H1 (cell line): Measurements from ENCODE around the gene ALDH1A3. TPM values are rescaled to one million over a fixed set of nuclear protein-coding genes. Genes with fewer than 3 reads are reported as not detected.

Experiments used
- CTCF ChIA-PET: fragments of 300-600 bp; sonication (Branson Sonifier 250); formaldehyde crosslinking; loops from one replicate; lab custom pipeline; 2021; ENCODE audit not compliant: partially characterized antibody; lab: Charles Lee
- POLR2A ChIA-PET: fragments of 300-600 bp; sonication (Branson Sonifier 250); formaldehyde crosslinking; loops from one replicate; lab custom pipeline; 2021; ENCODE audit warnings: inconsistent platforms; ENCODE audit not compliant: partially characterized antibody; lab: Charles Lee
- DNase-seq, 2 experiments: peaks; one replicate each; pipeline versions ENCODE4 v3.0.0 to v3.0.0-alpha.2; 2010 to 2022; ENCODE audit warnings: low spot score in 2 of 2, low read depth in 1 of 2, mixed read lengths in 1 of 2
- FAIRE-seq: peaks from 2 replicates; lab custom pipeline; 2011; peaks lifted over from hg19 to GRCh38; lab: Jason Lieb, UNC
- H2AFZ ChIP-seq: 2 replicates; pipeline ENCODE4 v1.8.1; 2012; ENCODE audit warnings: low read length, inconsistent platforms
- H2AK5ac ChIP-seq: 2 replicates; pipeline ENCODE4 v1.6.1; 2013; ENCODE audit warnings: low read depth, low read length
- H2BK120ac ChIP-seq: replicated peaks from 2 replicates; pipeline ENCODE3; 2013; ENCODE audit warnings: low read depth, low read length, inconsistent platforms
- H2BK12ac ChIP-seq: 2 replicates; pipeline ENCODE4 v1.6.1; 2013; ENCODE audit warnings: low read depth, low read length
- H2BK15ac ChIP-seq: 2 replicates; pipeline ENCODE4 v1.6.1; 2013; ENCODE audit warnings: low read length
- H2BK20ac ChIP-seq: 2 replicates; pipeline ENCODE4 v1.6.1; 2013; ENCODE audit warnings: low read length
- H2BK5ac ChIP-seq: 2 replicates; pipeline ENCODE4 v1.6.1; 2013; ENCODE audit warnings: low read depth, low read length
- H3K14ac ChIP-seq: 2 replicates; pipeline ENCODE4 v1.6.1; 2013; ENCODE audit warnings: inconsistent platforms; ENCODE audit not compliant: insufficient read length
- H3K18ac ChIP-seq: 2 replicates; pipeline ENCODE4 v1.6.1; 2013; ENCODE audit warnings: low read length; ENCODE audit errors: extremely low read depth
- H3K23ac ChIP-seq: 2 replicates; pipeline ENCODE4 v1.6.1; 2013; ENCODE audit warnings: inconsistent platforms; ENCODE audit not compliant: insufficient read length
- H3K23me2 ChIP-seq: 2 replicates; pipeline ENCODE4 v1.6.1; 2013; ENCODE audit warnings: low read depth, low read length
- H3K27ac ChIP-seq: 2 replicates; pipeline ENCODE4 v1.6.1; 2011; ENCODE audit warnings: low read depth, low read length, inconsistent platforms
- H3K27me3 ChIP-seq, 4 experiments: replicated peaks in 1 of 4; 1 replicate in 1 of 4; 2 replicates in 3 of 4; pipeline versions ENCODE4 v1.6.1 to v1.8.1; 2011 to 2013; ENCODE audit warnings: low read length in 3 of 4, mild to moderate bottlenecking in 3 of 4, inconsistent platforms in 2 of 4, mixed read lengths in 2 of 4, moderate library complexity in 1 of 4; ENCODE audit not compliant: control insufficient read depth in 3 of 4, insufficient read depth in 3 of 4; ENCODE audit errors: extremely low read depth in 1 of 4
- H3K36me3 ChIP-seq, 4 experiments: 2 replicates each; pipeline versions ENCODE4 v1.6.1 to v1.8.1; 2011 to 2013; ENCODE audit warnings: mild to moderate bottlenecking in 4 of 4, low read length in 3 of 4, moderate library complexity in 2 of 4, control low read depth in 1 of 4, inconsistent platforms in 1 of 4; ENCODE audit not compliant: insufficient read depth in 4 of 4, control insufficient read depth in 2 of 4
- H3K4ac ChIP-seq: replicated peaks from 2 replicates; pipeline ENCODE3; 2013; ENCODE audit warnings: low read length, low read depth, mixed read lengths, inconsistent platforms; ENCODE audit not compliant: insufficient read length
- H3K4me1 ChIP-seq, 4 experiments: replicated peaks in 1 of 4; 1 replicate in 1 of 4; 2 replicates in 3 of 4; pipeline versions ENCODE4 v1.6.1 to v1.8.1; 2011 to 2013; ENCODE audit warnings: low read length in 3 of 4, inconsistent platforms in 2 of 4, mixed read lengths in 1 of 4; ENCODE audit not compliant: insufficient read depth in 4 of 4, control insufficient read depth in 3 of 4
- H3K4me2 ChIP-seq, 2 experiments: 2 replicates each; pipeline versions ENCODE4 v1.6.1 to v1.8.1; 2011 to 2013; ENCODE audit warnings: low read depth in 2 of 2, low read length in 2 of 2, control low read depth in 1 of 2, inconsistent platforms in 1 of 2, mild to moderate bottlenecking in 1 of 2; ENCODE audit not compliant: insufficient read depth in 1 of 2
- H3K4me3 ChIP-seq, 4 experiments: fragments of 200-600, 300-600 bp in 1 of 4; sonication (generic), shearing (Covaris generic), sonication (Bioruptor Twin) in 1 of 4; 2 replicates each; pipeline versions ENCODE4 v1.5.1 to v1.8.1; 2011 to 2016; ENCODE audit warnings: low read length in 4 of 4, low read depth in 3 of 4, control low read depth in 2 of 4, inconsistent platforms in 2 of 4, mild to moderate bottlenecking in 2 of 4, mixed read lengths in 1 of 4, moderate library complexity in 1 of 4; ENCODE audit not compliant: insufficient read depth in 2 of 4; ENCODE audit errors: extremely low read depth in 1 of 4
- H3K56ac ChIP-seq: replicated peaks from 2 replicates; pipeline ENCODE3; 2013; ENCODE audit warnings: low read depth, mild to moderate bottlenecking, mixed read lengths, low read length, inconsistent platforms; ENCODE audit not compliant: insufficient read length
- H3K79me1 ChIP-seq: 2 replicates; pipeline ENCODE4 v1.6.1; 2013; ENCODE audit warnings: low read depth, low read length, control low read depth
- H3K79me2 ChIP-seq, 2 experiments: 2 replicates each; pipeline versions ENCODE4 v1.6.1 to v1.8.1; 2012 to 2013; ENCODE audit warnings: low read length in 2 of 2, mild to moderate bottlenecking in 2 of 2, inconsistent platforms in 1 of 2; ENCODE audit not compliant: insufficient read depth in 2 of 2, control insufficient read depth in 1 of 2
- H3K9ac ChIP-seq, 4 experiments: replicated peaks in 1 of 4; 1 replicate in 1 of 4; 2 replicates in 3 of 4; pipeline versions ENCODE4 v1.6.1 to v1.8.1; 2011 to 2013; ENCODE audit warnings: low read depth in 3 of 4, low read length in 3 of 4, control low read depth in 2 of 4, mild to moderate bottlenecking in 2 of 4, moderate library complexity in 2 of 4, inconsistent platforms in 1 of 4; ENCODE audit errors: extremely low read depth in 1 of 4
- H3K9me3 ChIP-seq, 2 experiments: 2 replicates each; pipeline versions ENCODE4 v1.6.1 to v1.8.1; 2012 to 2013; ENCODE audit warnings: mild to moderate bottlenecking in 2 of 2, moderate library complexity in 2 of 2, control low read depth in 1 of 2, inconsistent platforms in 1 of 2, low read depth in 1 of 2, low read length in 1 of 2, mixed read lengths in 1 of 2; ENCODE audit not compliant: insufficient read depth in 2 of 2
- H4K20me1 ChIP-seq, 2 experiments: replicated peaks in 1 of 2; 2 replicates each; pipeline versions ENCODE3 to v1.8.1; 2011 to 2013; ENCODE audit warnings: inconsistent platforms in 2 of 2, low read length in 2 of 2, mild to moderate bottlenecking in 1 of 2; ENCODE audit not compliant: insufficient read depth in 2 of 2, control insufficient read depth in 1 of 2
- H4K5ac ChIP-seq: 2 replicates; pipeline ENCODE4 v1.6.1; 2013; ENCODE audit warnings: low read length, low read depth, mixed read lengths, inconsistent platforms; ENCODE audit not compliant: insufficient read length
- H4K8ac ChIP-seq: 2 replicates; pipeline ENCODE4 v1.8.0; 2013; ENCODE audit warnings: mild to moderate bottlenecking, moderate library complexity, low read length, inconsistent platforms; ENCODE audit not compliant: insufficient read depth; ENCODE audit errors: extremely low read depth
- H4K91ac ChIP-seq: replicated peaks from 2 replicates; pipeline ENCODE3; 2013; ENCODE audit warnings: low read length, mixed read lengths, inconsistent platforms; ENCODE audit not compliant: insufficient read length
- ATF3 ChIP-seq: IDR thresholded peaks from 2 replicates; pipeline ENCODE4 v1.6.1; 2011; ENCODE audit warnings: low read depth, mild to moderate bottlenecking, low read length; ENCODE audit not compliant: insufficient read depth
- EGR1 ChIP-seq: IDR thresholded peaks from 2 replicates; pipeline ENCODE4 v1.6.1; 2011; ENCODE audit warnings: low read depth, low read length, borderline replicate concordance
- TCF12 ChIP-seq: IDR thresholded peaks from 2 replicates; pipeline ENCODE4 v1.6.1; 2011; ENCODE audit warnings: low read depth, mild to moderate bottlenecking, low read length
- WGBS, 2 experiments: shearing (Covaris generic) in 1 of 2; methylation state at CpG; one replicate each; pipeline versions ENCODE4 v1.1.6 to v1.1.7; 2013 to 2015; ENCODE audit warnings: low lambda C conversion rate in 2 of 2, mixed read lengths in 2 of 2, inconsistent platforms in 1 of 2, low coverage in 1 of 2, missing lambda C conversion rate in 1 of 2; ENCODE audit not compliant: insufficient replicate concordance in 2 of 2, insufficient coverage in 1 of 2, insufficient read length in 1 of 2; ENCODE audit errors: extremely low coverage in 1 of 2, missing lambda C conversion rate in 1 of 2; 5-methylcytosine and 5-hydroxymethylcytosine counted together
- polyA plus RNA-seq, 7 experiments: library from polyadenylated mRNA; depleted of rRNA in 3 of 7; stranded (reverse) in 5 of 7; unstranded in 2 of 7; fragments of >200 nt in 5 of 7; fragments of 200-250 nt in 2 of 7; gene quantifications; 1 replicate in 5 of 7; 2 replicates in 1 of 7; 4 replicates in 1 of 7; pipeline versions ENCODE4 v1.2.1 to v1.2.3, GENCODE V29; 2011 to 2013; ENCODE audit warnings: missing spikeins in 2 of 7, mixed read lengths in 2 of 7
- total RNA-seq: library from RNA; stranded (reverse); fragmentation: NEBNext Ultra II Directional; extraction: Animal tissue kit (Norgen Biotek cat#: 25700); gene quantifications from 2 replicates; pipeline ENCODE4 v1.2.1, GENCODE V29; 2021

ALDH1A3 gene
- total and polyA plus RNA-seq, 2 of the 8 experiments (the other 6 are each of a cell fraction or from before 2014, with no cell fraction given) = 2.2 to 5.5 TPM

- H3K79me2 ChIP-seq = no peaks in the 10 kb centered on the region
- H3K23ac ChIP-seq = no peak overlapping the region
- H3K27ac ChIP-seq = no peak overlapping the region
- H3K9ac ChIP-seq = no peak overlapping the region
- no peak overlapping the region for H4K8ac ChIP-seq
- H4K91ac ChIP-seq = no peak overlapping the region
- H4K20me1 ChIP-seq = no peaks in the 10 kb centered on the region
- H2BK120ac ChIP-seq = no peak overlapping the region
- no peak overlapping the region for H2BK15ac ChIP-seq
- TF ChIP-seq ATF3 (no peak), EGR1 (no peak), TCF12 (no peak)
- no peak overlapping the region for H3K4me3 ChIP-seq
- H3K4ac ChIP-seq = no peak overlapping the region
- no peak overlapping the region for H2AK5ac ChIP-seq
- no peak overlapping the region for H4K5ac ChIP-seq
- no peak overlapping the region for H3K4me2 ChIP-seq
- no peak overlapping the region for H2BK12ac ChIP-seq
- DNase-seq = no peak
- no peak for FAIRE-seq
- POLR2A ChIA-PET = no interaction called here
- 90% methylated on average over 13 of the region's 13 CpGs; no CpG with 5 or more reads in 1 of the 2 experiments for WGBS, 2 experiments
- CTCF ChIA-PET = interaction anchor here (0.6 to 13.4 kb wide), 5 partner anchors 14 to 263 kb away, joined by 3 to 150 read pairs (median 5); partner anchors contain the start of gene LRRK1
- H3K27me3 ChIP-seq = no peaks in the 10 kb centered on the region; a peak in 1 of 7 replicates
- no peak overlapping the region for H2BK20ac ChIP-seq
- H3K79me1 ChIP-seq = no peaks in the 10 kb centered on the region
- H3K9me3 ChIP-seq = no peaks in the 10 kb centered on the region
- H3K56ac ChIP-seq = no peak overlapping the region
- no peak overlapping the region for H3K14ac ChIP-seq
- no peak overlapping the region for H2AFZ ChIP-seq
- no peaks in the 10 kb centered on the region for H3K23me2 ChIP-seq
- H3K4me1 ChIP-seq = peaks cover 0 to 11% (median 3%) of the 10 kb centered on the region in 4 experiments; a peak in 5 of 7 replicates
- no peak overlapping the region for H2BK5ac ChIP-seq
- no peak overlapping the region for H3K18ac ChIP-seq
- H3K36me3 ChIP-seq = no peaks in the 10 kb centered on the region
Observed at GRCh38 chr15:100895721-100896120, 16.1 kb downstream of the ALDH1A3 start.
